ENCODE measurements around the gene AVL9. TPM values are rescaled to one million over a fixed set of nuclear protein-coding genes. Genes with fewer than 3 reads are reported as not detected.
"Not testable (repeated sequence)": the region's sequence is repeated elsewhere in the genome, so short reads cannot be mapped to it uniquely, and the experiment has no call there.

The AVL9 gene
- polyA plus RNA-seq (ENCODE audit: insufficient read length), result 15.5 TPM

DNA sequence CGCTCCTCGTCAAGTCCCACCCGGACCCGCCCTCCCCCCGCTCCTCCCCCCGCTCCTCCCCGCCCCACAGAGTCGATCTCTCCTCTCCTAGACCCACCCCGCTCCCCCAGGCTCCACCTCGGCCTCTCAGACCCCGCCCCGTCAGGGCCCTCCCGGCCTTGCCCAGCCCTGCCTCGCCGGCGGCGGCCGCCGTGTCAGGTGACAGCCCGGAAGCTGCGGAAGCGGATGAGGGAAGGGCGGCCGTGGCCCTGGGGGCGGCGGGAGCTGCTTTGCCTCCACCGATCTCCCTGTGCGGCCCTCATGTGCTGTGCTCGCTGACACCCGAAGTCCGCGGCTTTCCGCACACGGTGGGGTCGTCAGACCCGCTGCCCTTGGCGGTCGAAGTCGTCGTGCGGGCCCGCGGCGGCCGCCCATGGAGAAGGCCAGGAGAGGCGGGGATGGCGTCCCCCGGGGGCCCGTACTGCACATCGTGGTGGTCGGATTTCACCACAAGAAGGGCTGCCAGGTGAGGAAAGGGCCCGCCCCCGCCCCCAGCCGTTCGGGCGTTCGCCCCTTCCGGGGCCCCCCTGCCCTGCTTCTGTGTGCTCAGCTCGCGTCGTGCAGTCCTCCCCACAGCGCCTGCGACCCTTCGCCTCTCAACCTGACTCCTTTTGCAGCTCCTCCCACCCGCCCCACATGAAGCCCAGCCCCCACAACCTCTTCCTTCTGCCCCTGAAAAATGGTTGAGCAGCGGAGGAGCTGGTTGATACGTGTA, at the start of gene AVL9:
Gene AVL9, plus strand, starts transcription at position 192 of the 754 bp plus-strand sequence. Its CDS starts 221 bp downstream, at position 413.
- peak; percentile 84 for DNase-seq (ENCODE audit: low read depth)

DNA sequence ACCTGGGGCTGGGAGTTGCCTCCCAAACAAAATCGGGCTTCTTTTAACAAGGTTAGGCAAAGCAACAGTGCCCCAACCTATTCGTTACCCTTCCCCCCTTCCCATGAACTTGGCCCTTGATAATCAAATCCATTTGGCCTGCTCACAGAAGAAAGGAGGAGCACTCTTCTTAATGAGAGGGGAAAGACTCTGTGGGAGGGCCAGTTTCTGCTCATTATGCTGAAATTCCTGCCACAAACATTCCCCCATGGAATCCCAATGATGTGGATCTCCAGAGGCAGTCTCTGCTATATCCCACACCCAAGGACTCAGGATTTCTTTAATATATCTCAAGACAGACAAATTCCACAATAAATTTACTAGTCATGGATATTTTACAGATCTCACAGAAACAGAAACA, 48.1 kb upstream of the AVL9 start:
- DNase-seq (ENCODE audit: low read depth), result no peak

DNA sequence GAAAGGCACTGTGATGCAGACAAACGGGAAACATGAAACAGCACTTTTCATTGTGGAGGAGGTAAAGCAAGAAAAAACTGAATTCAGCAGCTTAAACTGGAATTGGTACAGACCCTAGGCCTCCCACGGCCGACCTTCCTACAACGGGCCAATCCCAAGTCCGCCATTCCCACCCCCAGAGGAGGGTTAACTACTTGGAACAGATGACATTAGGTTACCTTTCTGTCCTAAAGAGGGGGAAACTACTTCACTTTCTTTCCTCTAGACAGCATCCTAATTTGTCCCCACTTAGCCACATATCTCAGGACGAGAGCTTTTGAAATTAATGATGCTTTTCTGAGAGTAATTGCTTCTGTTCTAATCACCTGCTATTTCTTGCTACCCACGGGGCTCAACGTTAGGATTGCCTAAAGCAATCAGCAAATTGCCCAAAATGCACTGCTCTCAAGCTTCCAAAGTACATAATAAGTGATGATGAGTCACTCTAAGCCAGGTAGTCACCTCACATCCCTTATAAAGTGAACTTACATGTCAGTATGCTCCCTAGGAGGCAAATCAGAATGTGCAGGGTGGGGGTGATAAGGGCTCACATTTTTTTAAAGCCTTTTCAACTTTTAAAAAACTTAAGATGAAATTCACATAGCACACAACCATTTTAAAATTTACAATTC, 41.8 kb upstream of the AVL9 start:
- DNase-seq (ENCODE audit: low read depth), result no peak

DNA sequence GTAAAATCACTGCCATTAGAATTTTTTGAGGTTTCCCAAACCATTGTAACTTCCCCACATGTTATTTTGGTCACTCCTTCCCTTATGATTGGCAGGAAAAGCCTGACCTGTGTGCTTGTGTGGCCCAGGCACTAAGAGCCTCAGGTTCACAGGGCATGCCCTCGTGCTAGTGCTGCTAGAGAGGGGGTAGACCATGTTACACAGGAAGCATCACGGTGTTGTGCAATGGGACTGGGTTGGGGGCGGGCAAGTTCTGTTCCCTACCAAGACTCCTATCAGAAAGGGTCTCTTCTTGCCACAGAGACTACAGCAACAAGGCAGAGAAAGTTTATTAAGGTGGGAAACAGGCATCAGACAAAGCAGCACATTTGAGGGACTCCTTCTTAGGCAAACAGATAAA, 37.3 kb upstream of the AVL9 start:
- no peak for DNase-seq (ENCODE audit: low read depth)

DNA sequence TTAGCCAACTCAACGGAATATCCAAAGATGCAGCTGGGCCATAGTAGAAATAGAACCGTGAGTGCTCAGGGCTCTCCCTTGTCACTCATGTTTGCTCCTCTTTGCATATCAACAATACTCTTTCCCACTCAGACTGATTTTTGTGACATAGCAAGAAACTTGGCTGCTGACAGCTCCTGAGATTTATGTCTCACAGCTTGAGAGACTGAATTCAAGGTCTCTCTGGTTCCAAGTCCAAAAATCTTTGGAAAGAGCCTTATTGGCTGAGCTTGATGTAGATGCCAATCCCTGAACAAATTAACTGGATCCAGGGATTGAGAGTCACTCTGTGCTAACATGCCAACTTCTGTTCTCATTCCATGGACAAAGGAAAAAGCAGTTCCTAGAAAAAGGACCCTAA, 35.5 kb upstream of the AVL9 start:
- no peak for DNase-seq (ENCODE audit: low read depth)

DNA sequence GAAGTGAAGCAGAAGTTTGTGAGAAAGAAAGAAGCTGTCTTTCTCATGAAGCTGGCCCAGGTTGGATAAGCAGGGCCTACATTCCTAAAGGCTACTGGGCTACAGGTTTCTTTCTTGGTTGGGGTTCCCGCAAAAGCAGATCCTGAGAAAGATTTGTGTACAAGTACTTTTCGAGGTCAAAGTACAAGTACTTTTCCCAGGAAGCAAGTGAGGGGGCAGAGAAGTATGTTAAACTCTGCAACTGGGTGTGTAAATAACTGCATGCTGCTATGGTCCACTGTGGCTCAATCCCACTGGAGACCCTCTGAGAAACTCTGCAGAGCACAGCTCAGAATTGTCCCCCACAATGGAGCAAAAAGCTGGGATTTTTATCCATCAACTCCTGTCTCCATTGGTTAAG, 33.8 kb upstream of the AVL9 start:
- no peak for DNase-seq (ENCODE audit: low read depth)

DNA sequence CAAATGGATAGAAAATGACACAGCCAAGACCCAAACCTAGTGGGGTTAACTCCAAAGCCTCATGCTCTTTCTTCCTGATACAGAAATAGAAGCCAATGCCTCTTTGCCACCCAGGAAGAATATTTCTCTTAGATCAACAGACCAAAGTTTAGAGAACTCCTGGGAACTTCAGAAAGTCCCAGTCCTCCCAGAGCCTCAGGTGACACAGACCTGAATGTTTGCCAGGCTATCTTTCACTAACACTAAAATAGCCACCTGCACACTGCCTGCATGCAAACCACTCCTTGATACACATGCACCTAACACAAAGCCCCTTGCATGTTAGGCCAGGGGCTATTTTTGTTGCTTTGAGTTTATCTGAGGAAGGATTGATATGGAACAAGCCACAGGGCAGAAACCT, 32.8 kb upstream of the AVL9 start:
- no peak for DNase-seq (ENCODE audit: low read depth)

DNA sequence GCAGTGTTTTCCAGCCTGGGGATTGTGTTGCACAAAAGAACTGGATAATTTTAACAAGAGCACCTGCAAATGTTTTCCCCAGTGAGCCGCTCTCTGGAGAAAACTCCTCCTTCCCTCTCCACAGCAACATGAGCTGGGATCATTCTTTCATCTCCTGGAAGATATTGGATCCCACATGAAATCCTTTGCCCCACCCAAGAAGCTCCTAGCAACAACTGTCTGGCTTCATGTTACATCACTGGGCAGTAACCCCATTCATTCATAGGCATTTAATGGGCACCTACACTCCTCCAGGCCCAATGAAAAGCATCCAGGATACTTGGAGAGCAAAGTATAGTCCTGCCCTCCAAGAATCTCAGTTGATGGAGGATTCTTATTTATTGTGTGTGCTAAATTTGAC, 32.3 kb upstream of the AVL9 start:
- no peak for DNase-seq (ENCODE audit: low read depth)

DNA sequence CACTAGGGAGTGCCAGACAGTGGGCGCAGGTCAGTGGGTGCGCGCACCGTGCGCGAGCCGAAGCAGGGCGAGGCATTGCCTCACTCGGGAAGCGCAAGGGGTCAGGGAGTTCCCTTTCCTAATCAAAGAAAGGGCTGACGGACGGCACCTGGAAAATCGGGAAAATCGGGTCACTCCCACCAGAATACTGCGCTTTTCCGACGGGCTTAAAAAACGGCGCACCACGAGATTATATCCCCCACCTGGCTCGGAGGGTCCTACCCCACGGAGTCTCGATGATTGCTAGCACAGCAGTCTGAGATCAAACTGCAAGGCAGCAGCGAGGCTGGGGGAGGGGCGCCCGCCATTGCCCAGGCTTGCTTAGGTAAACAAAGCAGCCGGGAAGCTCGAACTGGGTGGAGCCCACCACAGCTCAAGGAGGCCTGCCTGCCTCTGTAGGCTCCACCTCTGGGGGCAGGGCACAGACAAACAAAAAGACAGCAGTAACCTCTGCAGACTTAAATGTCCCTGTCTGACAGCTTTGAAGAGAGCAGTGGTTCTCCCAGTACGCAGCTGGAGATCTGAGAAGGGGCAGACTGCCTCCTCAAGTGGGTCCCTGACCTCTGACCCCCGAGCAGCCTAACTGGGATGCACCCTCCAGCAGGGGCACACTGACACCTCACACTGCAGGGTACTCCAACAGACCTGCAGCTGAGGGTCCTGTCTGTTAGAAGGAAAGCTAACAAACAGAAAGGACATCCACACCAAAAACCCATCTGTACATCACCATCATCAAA, 30.5 kb upstream of the AVL9 start:
- DNase-seq (ENCODE audit: low read depth), result not testable (repeated sequence)

DNA sequence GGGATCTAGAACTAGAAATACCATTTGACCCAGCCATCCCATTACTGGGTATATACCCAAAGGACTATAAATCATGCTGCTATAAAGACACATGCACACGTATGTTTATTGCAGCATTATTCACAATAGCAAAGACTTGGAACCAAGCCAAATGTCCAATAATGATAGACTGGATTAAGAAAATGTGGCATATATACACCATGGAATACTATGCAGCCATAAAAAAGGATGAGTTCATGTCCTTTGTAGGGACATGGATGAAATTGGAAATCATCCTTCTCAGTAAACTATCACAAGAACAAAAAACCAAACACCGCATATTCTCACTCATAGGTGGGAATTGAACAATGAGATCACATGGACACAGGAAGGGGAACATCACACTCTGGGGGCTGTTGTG, 25.3 kb upstream of the AVL9 start:
- not testable (repeated sequence) for DNase-seq (ENCODE audit: low read depth)

DNA sequence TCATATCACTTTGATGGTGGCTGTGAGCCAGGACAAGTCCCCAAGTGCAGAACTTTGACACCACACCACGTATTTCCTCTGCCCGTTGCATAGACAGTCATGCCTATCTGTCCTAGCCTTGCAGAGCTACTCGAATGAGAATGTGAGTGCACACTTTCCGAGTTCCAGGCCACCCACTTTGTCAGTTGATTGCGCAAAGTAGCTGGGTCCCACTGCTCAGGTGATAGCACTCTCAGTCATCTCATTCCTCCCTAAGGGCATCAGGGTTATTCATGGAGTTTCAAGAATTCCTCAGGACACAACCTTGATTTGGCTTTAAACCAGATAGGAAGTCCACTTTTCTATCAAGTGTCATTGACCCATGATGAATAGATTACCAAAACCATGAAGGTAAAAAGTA, 24.4 kb upstream of the AVL9 start:
- no peak for DNase-seq (ENCODE audit: low read depth)

DNA sequence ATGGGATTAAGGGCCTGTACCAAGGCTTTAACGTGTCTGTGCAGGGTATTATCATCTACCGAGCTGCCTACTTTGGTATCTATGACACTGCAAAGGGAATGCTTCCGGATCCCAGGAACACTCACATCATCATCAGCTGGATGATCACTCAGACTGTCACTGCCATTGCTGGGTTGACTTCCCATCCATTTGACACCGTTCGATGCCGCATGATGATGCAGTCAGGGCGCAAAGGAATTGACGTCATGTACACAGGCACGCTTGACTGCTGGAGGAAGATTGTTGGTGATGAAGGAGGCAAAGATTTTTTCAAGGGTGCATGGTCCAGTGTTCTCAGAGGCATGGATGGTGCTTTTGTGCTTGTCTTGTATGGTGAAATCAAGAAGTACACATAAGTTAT, 23.3 kb upstream of the AVL9 start:
- DNase-seq (ENCODE audit: low read depth), result no peak

DNA sequence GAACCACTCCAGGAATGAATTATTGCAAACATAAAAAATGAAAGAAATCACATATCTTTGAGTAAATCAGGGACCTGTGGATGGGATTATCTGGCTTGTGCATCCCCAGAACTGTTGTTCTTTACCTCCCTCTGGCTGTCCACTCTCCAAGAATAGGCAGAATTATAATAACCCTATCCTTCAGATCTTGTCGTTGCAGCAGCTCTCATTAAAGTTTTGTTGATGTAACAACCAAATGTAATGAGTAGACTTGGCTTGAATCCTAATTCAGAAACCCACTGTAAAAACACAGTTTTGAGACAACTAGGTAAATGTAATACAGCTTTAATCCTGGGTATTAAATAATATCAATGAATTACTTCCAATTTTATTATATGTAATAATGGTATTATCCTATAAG, 21.3 kb upstream of the AVL9 start:
- DNase-seq (ENCODE audit: low read depth), result no peak

DNA sequence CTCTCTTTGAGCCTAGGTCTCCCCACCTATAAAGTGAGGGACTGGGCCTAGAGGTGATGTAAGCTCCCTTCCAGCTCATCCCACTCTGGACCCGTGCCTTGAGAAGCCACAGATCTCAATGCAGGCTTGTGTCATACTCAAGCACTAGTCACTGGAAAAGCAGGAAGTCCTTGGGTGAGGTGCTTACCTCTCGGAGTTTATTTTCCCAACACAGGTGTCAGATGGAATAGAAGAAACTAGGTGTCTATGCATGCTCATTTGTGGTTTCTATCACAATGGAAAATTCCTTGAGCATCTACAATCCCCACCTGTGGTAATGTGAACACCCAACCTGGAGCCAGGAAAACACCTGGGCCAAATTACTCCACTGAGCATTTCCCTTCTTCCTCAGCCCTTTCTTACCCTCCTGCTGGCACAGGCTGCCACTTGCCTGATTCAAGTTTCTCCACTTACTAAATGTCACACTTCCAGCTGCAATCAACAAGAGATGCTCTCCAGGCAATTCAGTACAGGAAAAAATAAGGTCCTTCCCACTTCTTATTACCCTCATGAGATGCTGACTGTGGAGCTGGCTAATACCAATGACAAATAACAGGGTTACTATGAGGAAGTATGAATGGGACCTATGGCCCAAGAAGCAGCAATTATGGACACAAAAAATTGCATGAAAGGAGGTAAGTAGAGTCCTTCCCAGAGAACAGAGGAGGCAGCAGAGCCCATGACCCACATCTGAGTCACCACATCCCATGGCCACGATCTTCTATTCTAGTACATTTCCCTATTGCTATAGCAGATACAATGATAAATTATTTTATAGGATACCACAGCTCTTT, 18.3 kb upstream of the AVL9 start:
- DNase-seq (ENCODE audit: low read depth), result no peak

DNA sequence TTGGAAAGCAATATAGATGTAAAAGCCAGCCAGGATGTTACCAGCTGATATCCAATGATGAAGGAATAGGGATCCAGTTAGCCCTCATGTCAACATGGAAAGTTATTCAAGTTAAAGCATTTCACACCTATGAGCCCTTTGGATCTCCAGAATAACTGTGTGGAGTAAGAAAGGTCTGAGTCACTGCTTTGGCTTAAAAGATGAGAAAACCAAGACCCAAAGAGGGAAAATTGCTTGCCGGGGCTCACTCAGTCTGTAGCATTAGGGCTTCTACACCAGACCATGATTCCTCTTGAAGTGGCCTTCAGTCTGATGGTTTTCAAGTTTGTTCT, 17.7 kb upstream of the AVL9 start:
- no peak for DNase-seq (ENCODE audit: low read depth)

DNA sequence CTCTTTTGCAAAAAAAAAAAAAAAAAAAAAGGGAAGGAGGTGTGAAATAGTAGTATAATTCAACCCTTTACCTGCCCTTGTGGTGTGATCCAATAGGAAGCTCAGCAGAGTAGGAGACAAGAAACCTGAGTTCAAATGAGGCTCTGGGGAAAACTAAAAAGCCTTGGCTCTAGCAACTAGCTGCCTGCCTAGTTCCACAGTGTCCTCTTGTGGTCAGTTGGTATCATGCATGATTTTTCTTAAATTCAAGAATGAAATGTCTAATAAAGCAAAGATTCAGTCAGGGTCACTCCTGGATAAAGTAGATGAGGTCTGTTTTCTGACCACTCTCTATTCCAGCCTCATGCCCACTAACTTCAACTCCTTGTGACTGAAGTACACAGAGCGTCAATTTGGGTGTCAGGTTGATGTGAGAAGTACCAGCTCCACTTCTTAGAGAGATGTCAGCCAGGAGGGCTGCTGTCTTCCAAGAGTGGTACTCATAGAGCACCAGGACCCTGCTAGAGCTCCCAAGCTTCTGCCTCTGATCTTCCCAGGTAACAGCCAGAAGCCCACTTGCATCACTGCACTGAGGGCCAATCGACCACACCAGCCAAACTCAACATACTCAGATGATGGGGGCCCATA, 15.6 kb upstream of the AVL9 start:
- no peak for DNase-seq (ENCODE audit: low read depth)

DNA sequence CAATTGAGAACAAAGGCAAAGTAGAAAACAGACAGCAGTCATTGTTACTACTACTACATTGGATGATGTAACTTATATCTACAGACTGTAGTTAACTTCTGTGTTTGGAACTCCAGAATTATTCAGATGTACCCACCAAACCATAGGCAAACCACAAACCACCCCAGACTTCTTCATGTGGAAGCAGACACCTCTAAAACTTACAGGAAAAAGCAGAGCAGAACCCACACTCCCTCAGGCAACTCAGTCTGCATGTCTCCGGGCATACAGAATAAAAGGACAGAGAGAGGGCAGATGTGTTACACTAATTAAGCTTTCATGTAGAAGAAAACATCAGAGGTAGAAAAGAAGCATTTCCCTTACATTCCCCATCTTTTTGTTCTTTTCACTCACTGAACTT, 14.1 kb upstream of the AVL9 start:
- DNase-seq (ENCODE audit: low read depth), result no peak

DNA sequence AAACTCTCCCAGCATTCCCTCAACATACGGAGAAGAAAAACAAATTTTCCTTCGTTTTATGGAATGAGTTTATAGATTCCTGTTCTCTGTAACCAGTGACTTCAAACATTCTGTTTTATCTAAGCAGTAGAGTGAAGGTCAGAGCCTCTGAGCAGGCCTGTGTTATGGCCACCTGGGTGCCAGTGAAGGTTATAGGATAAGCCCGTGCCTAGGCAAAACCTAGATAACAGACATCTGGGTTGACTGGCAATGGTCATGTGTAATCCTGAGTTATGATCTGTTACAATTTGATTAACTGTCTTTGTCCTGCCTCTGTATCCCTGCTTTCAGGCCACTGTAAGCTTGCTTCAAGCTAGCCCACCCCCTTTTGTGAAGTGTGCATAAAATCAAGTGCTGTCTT, 13.4 kb upstream of the AVL9 start:
- no peak for DNase-seq (ENCODE audit: low read depth)

DNA sequence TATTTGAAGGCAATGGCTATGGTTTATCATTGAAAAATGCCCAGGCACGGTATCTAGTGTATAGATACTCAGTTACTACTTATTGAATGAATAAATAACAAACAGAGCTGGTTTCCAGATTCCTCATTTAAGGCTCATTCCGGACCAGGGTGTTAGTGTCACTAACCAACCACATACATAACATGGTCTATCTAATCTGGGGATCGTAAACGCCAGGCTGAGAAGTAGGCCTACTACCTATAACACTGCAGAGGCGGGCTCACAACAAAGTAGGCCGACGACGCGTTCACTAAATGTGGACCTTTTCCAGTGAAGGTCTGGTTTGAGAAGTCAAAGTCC, 5.5 kb upstream of the AVL9 start:
- no peak for DNase-seq (ENCODE audit: low read depth)

DNA sequence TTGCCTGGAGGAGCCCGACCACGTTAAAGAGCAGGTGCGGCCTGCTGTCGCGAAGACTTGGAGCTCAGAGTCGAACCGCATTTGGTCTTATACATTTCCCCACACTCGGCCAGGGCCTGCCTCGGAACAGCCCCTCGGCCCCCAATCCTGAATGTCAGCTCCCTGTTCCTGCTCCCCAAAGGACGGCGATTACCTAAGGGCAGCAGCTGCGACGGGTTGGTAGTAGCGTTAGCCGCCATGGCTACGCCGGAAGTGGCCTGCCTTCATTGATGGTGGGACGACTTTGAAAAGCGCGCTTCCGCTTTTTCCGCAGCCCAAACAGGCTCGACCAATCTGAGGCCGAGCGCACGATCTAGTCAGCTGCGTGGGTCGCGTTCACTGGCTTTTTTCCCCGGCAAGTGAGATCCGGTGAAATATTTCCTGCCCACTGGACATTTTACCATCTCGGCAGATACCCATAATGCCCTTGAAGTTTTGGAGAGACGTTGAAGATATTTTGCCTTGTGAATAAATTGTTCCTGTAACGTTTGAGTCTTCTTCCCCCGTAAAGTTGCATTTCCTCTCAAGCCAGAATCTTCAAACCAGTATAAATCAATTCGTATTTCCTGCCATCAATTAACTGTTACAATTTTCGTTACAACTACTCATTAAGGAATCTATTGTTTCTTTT, 5.0 kb upstream of the AVL9 start, which contains the start of gene LSM5:
Gene LSM5, minus strand, starts transcription at position 254 of the 670 bp plus-strand sequence. Its CDS starts 15 bp downstream, at position 239.
- DNase-seq (ENCODE audit: low read depth), result peak; percentile 90

DNA sequence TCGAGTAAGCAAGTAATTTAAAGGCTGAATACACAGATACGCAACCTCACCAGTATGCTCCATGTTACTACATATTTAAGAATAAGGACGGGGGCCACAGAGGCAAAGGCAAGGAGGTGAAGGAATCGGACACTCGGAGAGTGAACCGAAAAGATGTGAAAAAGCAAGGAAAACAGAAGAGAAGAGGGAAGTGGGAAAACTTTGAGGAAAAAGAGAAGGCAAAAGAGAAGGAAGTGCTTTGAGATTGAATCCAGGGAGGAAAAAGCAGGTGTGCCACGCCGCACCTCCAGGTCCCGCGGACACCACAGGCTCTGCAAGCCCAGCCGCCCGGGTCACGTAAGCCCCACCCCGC, 367 bp upstream of the AVL9 start:
- DNase-seq (ENCODE audit: low read depth), result no peak

Data from forelimb muscle (tissue), 1 donor.